GM10266 (cell line): ENCODE results near the gene SHH.

ENCODE experiments used
- DNase-seq: peaks from one replicate; pipeline ENCODE4 v3.0.0; 2012; ENCODE audit errors: extremely low spot score
- CTCF ChIP-seq: IDR thresholded peaks from 2 replicates; pipeline ENCODE4 v1.5.1; 2012; ENCODE audit warnings: mild to moderate bottlenecking, low read depth; ENCODE audit not compliant: control insufficient read depth, insufficient read depth; ENCODE audit errors: missing control alignments

The SHH gene

GRCh38 chr7:155797262-155798250 is 14.7 kb downstream of the SHH start:
- no peak for TF ChIP-seq CTCF

GRCh38 chr7:155796381-155797261 is 15.6 kb downstream of the SHH start:
- DNase-seq: peak; percentile 87
- peak; percentile 93 for TF ChIP-seq CTCF

More at GRCh38 chr7:155797262-155798250, 14.7 kb downstream of the SHH start:
- DNase-seq: no peak

DNA sequence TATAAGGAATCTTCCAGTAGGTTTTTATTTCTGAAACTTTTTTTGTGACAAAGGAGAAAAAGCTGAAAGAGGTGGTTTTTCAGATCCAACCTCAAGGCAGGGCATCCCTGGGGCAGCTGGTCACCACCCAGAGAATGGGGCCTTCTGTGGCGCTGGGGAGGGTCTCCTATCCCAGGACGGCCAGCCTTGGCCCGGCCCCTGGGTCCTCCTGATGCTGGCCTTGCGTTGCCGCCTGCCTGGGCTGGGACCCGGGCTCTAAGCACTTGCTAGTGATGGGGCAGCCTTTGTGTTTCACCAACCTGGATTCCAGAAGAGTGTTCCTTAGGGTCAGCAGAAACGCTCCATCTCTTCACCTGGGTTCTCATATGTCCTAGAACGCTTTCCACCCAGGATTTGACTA is 16.3 kb downstream of the SHH start:
- TF ChIP-seq CTCF: no peak
- DNase-seq: no peak

GRCh38 chr7:155795401-155795800 is 16.9 kb downstream of the SHH start:
- no peak for DNase-seq
- no peak for TF ChIP-seq CTCF

DNA sequence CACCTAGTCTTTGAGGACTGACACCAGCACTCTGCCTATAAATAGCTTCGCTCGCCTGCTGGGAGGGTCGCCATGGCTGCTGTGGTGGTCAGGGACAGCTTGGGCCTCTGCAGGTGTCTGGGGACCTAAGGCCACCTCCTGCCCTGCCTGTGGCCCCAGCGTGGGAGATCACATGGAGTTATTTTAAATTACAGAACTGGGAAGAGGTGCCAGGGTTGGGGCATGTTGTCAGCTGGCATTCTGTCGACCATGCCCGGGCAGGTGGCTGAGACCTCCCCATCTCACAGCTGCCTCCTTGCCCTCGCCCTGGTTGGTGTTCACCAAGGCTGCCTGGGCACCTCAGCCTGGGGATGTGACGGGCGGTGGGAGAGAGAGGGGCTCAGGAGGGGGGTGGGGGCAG is 18.1 kb downstream of the SHH start:
- DNase-seq: no peak
- no peak for TF ChIP-seq CTCF

- no peak for DNase-seq
- no peak for TF ChIP-seq CTCF
Measured at GRCh38 chr7:155793720-155794119, 18.5 kb downstream of the SHH start.
